Endothelial cell of umbilical vein (primary cell): ENCODE results near the gene F5. TPM values are rescaled to one million over a fixed set of nuclear protein-coding genes. Genes with fewer than 3 reads are reported as not detected.

Experiments used
- BruUV-seq: library from RNA; stranded (reverse); fragments of 400-500 nt; replicated peaks from 2 replicates; lab custom pipeline; 2021; lab: Mats Ljungman, UMichigan
- CTCF ChIA-PET: fragments of 300-600, 350-600 bp; sonication (Branson Sonifier 250); formaldehyde crosslinking; loops from one replicate; lab custom pipeline; 2021; ENCODE audit warnings: antibody characterized with exemption, inconsistent platforms; lab: Charles Lee
- POLR2A ChIA-PET: fragments of 300-600, 350-600 bp; sonication (Branson Sonifier 250); formaldehyde crosslinking; loops from one replicate; lab custom pipeline; 2021; ENCODE audit warnings: antibody characterized with exemption, inconsistent platforms; lab: Charles Lee
- DNase-seq: peaks from one replicate; pipeline ENCODE4 v3.0.0-alpha.2; 2011; ENCODE audit warnings: low read depth, low spot score
- FAIRE-seq: peaks from 2 replicates; lab custom pipeline; 2011; peaks lifted over from hg19 to GRCh38; lab: Jason Lieb, UNC
- H2AFZ ChIP-seq: 2 replicates; pipeline ENCODE4 v1.6.0; 2012; ENCODE audit warnings: low read depth, low read length, control low read depth, inconsistent platforms
- H3K27ac ChIP-seq: 2 replicates; pipeline ENCODE4 v1.5.1; 2011; ENCODE audit warnings: low read depth, mild to moderate bottlenecking, control low read depth, low read length, moderate library complexity; ENCODE audit not compliant: insufficient read depth
- H3K27me3 ChIP-seq, 2 experiments: 2 replicates each; pipeline versions ENCODE4 v1.6.0 to v1.6.1; 2011; ENCODE audit warnings: low read length in 2 of 2, mixed read lengths in 1 of 2; ENCODE audit not compliant: control insufficient read depth in 2 of 2, insufficient read depth in 2 of 2
- H3K36me3 ChIP-seq, 2 experiments: 2 replicates in 1 of 2; 3 replicates in 1 of 2; pipeline ENCODE4 v1.5.1; 2011; ENCODE audit warnings: low read length in 2 of 2, mild to moderate bottlenecking in 1 of 2, moderate library complexity in 1 of 2; ENCODE audit not compliant: control insufficient read depth in 2 of 2, insufficient read depth in 2 of 2; ENCODE audit errors: extremely low read depth in 1 of 2
- H3K4me1 ChIP-seq: 3 replicates; pipeline ENCODE4 v1.5.1; 2011; ENCODE audit warnings: mild to moderate bottlenecking, low read length; ENCODE audit not compliant: control insufficient read depth, insufficient read depth; ENCODE audit errors: extremely low read depth
- H3K4me2 ChIP-seq: 2 replicates; pipeline ENCODE4 v1.6.1; 2011; ENCODE audit warnings: low read length, control low read depth, mixed read lengths; ENCODE audit not compliant: insufficient read depth
- H3K4me3 ChIP-seq, 3 experiments: fragments of 200-600 bp in 1 of 3; sonication (generic), shearing (Covaris generic) in 1 of 3; replicated peaks in 1 of 3; 2 replicates each; pipeline ENCODE4 v1.5.1; 2011 to 2016; ENCODE audit warnings: control low read depth in 3 of 3, low read length in 3 of 3, mild to moderate bottlenecking in 2 of 3, inconsistent platforms in 1 of 3, low read depth in 1 of 3, moderate library complexity in 1 of 3; ENCODE audit not compliant: insufficient read depth in 1 of 3
- H3K79me2 ChIP-seq: 2 replicates; pipeline ENCODE4 v1.6.0; 2012; ENCODE audit warnings: low read length, inconsistent platforms; ENCODE audit not compliant: control insufficient read depth, insufficient read depth
- H3K9ac ChIP-seq: replicated peaks from 2 replicates; pipeline ENCODE3; 2011; ENCODE audit warnings: low read length, control low read depth; ENCODE audit not compliant: insufficient read depth; ENCODE audit errors: extremely low read depth
- H3K9me1 ChIP-seq: replicated peaks from 3 replicates; pipeline ENCODE4 v1.6.0; 2011; ENCODE audit warnings: mild to moderate bottlenecking, low read length; ENCODE audit not compliant: control insufficient read depth, insufficient read depth; ENCODE audit errors: extremely low read depth
- H3K9me3 ChIP-seq: replicated peaks from 2 replicates; pipeline ENCODE4 v1.5.1; 2012; ENCODE audit warnings: low read length, inconsistent platforms; ENCODE audit not compliant: control insufficient read depth, insufficient read depth
- H4K20me1 ChIP-seq: replicated peaks from 2 replicates; pipeline ENCODE3; 2011; ENCODE audit warnings: mild to moderate bottlenecking, low read length; ENCODE audit not compliant: control insufficient read depth, insufficient read depth; ENCODE audit errors: extremely low read depth
- CTCF ChIP-seq, 2 donors: IDR thresholded peaks; 1 replicate in 1 of 2; 2 replicates in 1 of 2; pipeline ENCODE4 v1.5.1; 2011; ENCODE audit warnings: low read length in 2 of 2, mild to moderate bottlenecking in 2 of 2, moderate library complexity in 2 of 2, control low read depth in 1 of 2, inconsistent platforms in 1 of 2, low read depth in 1 of 2; ENCODE audit not compliant: insufficient read depth in 1 of 2; ENCODE audit errors: extremely low read depth in 1 of 2
- EZH2 ChIP-seq: IDR thresholded peaks from 2 replicates; pipeline ENCODE4 v1.6.1; 2012; ENCODE audit warnings: borderline replicate concordance, low read depth, mild to moderate bottlenecking, moderate library complexity, low read length, inconsistent platforms; ENCODE audit not compliant: severe bottlenecking
- MAX ChIP-seq: IDR thresholded peaks from 2 replicates; pipeline ENCODE4 v1.6.1; 2011; ENCODE audit not compliant: insufficient read depth, insufficient read length
- POLR2A ChIP-seq: IDR thresholded peaks from 2 replicates; pipeline ENCODE4 v1.6.1; 2012; ENCODE audit warnings: low read depth, mild to moderate bottlenecking, control low read depth, low read length
- POLR2AphosphoS5 ChIP-seq: IDR thresholded peaks from 2 replicates; pipeline ENCODE4 v1.6.1; 2012; ENCODE audit warnings: low read depth, mild to moderate bottlenecking, control low read depth, low read length, moderate library complexity; ENCODE audit not compliant: insufficient read depth
- dilution Hi-C: fragments of 300-500 bp; cut with MboI; formaldehyde crosslinking; loops from one replicate; pipeline ENCODE4 v1.15.0; 2019; ENCODE audit warnings: low sequenced_read_pairs; ENCODE audit not compliant: extremely low pct_ligation_motif_present
- intact Hi-C: fragments of 100-400 bp; cut with micrococcal nuclease; formaldehyde crosslinking; loops from one replicate; pipeline ENCODE4 v1.10.0; 2022
- polyA plus RNA-seq, 4 experiments: library from polyadenylated mRNA; depleted of rRNA in 3 of 4; stranded (reverse) in 3 of 4; unstranded in 1 of 4; fragments of >200 nt; gene quantifications; 2 replicates each; pipeline versions ENCODE4 v1.2.1 to v1.2.3, GENCODE V29; 2011 to 2012; ENCODE audit warnings: missing spikeins in 1 of 4
- total RNA-seq: library from RNA; stranded (reverse); gene quantifications from 2 replicates; pipeline ENCODE4 v1.2.3, GENCODE V29; 2021

Gene F5
- total and polyA plus RNA-seq, 2 donors (not counting 3 experiments of a cell fraction or from before 2014, with no cell fraction given): not detected

GRCh38 chr1:169487561-169487960 is 98.7 kb downstream of the F5 start:
- TF ChIP-seq MAX (no peak), POLR2A (no peak), EZH2 (no peak), CTCF (IDR thresholded peaks at IDR 0.05; ENCODE audit: extremely low read depth in 1 of 2, insufficient read depth in 1 of 2, low read depth in 1 of 2, low read length in 2 of 2) (no peak), POLR2AphosphoS5 (no peak)
- intact Hi-C loops: loop anchor here (2.0 kb wide), 4 partner anchors 121 to 567 kb away; partner anchors contain the start of genes ATP1B1, NME7 and SCYL3
- CTCF ChIA-PET: interaction anchor here (2.0 to 2.3 kb wide), 2 partner anchors 24 to 59 kb away, joined by 8 to 22 read pairs; no protein-coding TSS in a partner anchor

More at GRCh38 chr1:169487561-169487960, 98.7 kb downstream of the F5 start:
- H3K9me3 ChIP-seq: no peaks in the 10 kb centered on the region
- H3K9ac ChIP-seq: no peak overlapping the region
- H4K20me1 ChIP-seq: no peaks in the 10 kb centered on the region
- peaks cover 31% of the 10 kb centered on the region for H3K4me1 ChIP-seq
- dilution Hi-C loops: no loop called here
- H3K36me3 ChIP-seq: no peaks in the 10 kb centered on the region
- H2AFZ ChIP-seq: no peak overlapping the region
- DNase-seq (no peak), FAIRE-seq (no peak)
- POLR2A ChIA-PET: interaction anchor here (0.5 kb wide), 1 partner anchor 11 kb away, joined by 3 read pairs; no protein-coding TSS in a partner anchor
- H3K27ac ChIP-seq: no peak overlapping the region
- H3K9me1 ChIP-seq: no peaks in the 10 kb centered on the region
- BruUV-seq: no TSS peak
- H3K4me3 ChIP-seq: no peak overlapping the region
- H3K79me2 ChIP-seq: peaks cover 25% of the 10 kb centered on the region
- H3K27me3 ChIP-seq: no peaks in the 10 kb centered on the region
- H3K4me2 ChIP-seq: no peak overlapping the region
